AG20443 (cell line): ENCODE measurements around the gene MFAP2.
A peak's percentile ranks its signal among the peaks of the same experiment; 100 is the strongest.
"Not testable (repeated sequence)": the region's sequence is repeated elsewhere in the genome, so short reads cannot be mapped to it uniquely, and the experiment has no call there.

Experiments
- DNase-seq: peaks from one replicate; pipeline ENCODE4 v3.0.0; 2012; ENCODE audit warnings: low spot score, mixed read lengths

MFAP2 gene

DNA sequence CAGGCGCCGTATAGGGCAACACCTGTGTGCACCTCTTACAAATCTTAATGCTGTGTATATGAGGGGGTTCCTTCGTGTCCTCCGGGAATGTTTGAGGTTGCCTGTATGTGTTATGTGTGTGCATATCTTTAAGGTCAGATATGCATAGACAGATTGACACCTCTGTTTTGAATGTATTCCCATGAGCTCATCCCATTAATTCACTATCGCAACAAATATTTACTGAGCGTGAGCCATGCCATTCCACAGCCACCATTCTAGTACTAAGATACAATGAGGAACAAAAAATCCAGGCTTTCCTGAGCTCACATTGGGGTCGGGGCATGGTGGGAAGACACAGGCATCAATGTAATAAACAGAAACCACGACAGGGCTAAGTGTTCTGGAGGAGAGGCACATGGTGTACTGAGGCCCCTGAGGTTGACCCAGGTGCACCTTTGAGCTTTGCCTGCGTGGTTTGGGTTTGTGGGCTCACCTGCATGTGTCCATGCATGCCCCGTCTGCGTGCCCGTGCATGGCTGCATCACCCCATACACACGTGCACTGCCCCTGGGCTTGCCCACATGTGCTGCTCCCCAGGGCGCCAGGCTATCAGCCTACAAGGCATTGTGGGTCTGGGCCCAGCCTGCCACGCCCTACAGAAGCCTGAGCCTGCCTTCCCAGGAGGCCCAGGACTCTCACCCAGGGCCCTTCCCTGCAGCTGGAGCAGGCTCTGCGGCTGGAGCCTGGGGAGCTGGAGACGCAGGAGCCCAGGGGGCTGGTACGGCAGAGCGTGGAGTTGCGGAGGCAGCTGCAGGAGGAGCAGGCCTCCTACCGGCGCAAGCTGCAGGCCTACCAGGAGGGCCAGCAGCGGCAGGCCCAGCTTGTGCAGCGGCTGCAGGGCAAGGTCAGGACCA lies 51.0 kb downstream of the MFAP2 start:
- not testable (repeated sequence) for DNase-seq

DNA sequence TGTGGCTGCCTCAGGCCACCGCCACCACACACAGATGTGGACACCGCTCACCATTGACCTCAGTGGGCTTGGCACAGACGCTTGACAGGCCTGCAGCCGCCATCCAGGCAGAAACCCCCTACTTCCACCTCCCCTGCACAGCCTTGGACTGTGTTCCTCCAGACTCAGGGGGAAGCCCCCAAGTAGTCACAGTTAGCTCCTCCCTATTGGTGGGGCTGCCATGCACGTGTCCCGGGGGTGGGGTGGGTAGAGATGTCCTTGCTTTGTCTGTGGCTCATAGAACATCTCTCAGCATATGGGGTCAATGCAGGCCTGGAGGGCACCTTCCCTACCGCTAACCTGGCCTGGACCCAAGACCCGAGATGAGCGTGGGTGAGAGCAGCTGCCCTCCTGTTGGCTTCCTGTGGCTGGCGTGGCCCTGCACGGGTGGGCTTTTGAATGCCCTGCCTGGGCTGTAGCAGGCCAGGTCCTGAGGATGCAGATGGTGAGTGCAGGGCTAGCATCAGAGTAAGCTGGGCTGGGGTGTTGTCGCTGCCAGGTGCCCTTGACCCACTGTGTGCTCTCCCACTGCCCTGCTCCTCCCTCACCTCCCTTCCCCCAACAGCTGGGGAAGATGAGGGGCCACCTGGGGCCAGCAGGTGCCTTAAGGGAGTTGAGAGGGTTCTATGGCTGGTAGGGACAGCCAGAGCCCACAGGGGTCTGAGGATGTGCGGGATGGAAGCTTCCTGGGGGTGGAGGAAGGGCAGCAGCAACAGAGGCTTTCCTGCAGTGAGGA lies 52.5 kb downstream of the MFAP2 start:
- DNase-seq = no peak

DNA sequence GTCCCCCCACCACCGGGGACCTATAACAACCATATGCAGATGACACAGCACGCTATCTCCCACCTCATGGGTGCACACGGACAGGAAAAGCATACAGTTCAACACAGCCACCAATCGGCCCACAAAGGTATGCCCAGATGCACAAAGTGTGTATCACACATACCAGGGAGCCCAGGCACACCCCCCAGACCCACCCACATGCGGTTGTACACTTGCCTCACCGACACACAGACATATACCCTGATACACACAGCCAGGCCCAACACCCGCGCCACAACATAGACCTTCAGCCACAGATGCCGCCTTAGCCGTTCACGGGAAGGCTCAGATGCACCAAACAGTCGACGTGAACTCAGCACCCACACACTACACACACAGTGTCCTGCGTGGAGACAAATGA lies 53.2 kb downstream of the MFAP2 start:
- DNase-seq = no peak

DNA sequence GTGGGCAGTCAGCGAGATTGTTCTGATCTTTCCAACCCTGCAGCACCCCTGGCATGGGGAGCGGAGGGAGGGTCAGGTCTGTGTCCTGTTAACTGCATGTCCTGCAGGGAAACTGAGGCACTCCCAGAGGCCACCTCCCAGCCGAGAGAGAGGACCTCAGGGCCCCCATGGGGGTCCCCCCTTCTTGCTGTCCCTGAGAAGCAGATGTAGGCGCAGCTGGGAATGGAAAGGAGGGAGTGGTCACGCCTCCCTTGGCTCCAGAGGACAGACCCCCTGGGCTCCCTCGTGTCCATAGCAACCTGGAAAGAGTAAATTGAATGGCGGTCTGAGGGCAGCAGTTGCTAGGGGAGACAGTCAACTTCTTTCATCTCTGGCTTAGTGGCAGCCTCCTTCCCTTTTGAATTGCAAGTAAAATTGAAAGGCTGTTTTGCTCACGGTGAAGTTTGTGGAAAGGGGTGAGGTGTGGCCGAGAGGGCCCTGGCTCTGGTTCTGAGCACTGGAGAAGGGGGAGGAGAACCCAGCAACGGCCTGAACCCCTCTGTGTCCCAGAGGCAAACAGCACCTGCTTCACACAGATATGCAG lies 53.8 kb downstream of the MFAP2 start:
- DNase-seq = no peak

DNA sequence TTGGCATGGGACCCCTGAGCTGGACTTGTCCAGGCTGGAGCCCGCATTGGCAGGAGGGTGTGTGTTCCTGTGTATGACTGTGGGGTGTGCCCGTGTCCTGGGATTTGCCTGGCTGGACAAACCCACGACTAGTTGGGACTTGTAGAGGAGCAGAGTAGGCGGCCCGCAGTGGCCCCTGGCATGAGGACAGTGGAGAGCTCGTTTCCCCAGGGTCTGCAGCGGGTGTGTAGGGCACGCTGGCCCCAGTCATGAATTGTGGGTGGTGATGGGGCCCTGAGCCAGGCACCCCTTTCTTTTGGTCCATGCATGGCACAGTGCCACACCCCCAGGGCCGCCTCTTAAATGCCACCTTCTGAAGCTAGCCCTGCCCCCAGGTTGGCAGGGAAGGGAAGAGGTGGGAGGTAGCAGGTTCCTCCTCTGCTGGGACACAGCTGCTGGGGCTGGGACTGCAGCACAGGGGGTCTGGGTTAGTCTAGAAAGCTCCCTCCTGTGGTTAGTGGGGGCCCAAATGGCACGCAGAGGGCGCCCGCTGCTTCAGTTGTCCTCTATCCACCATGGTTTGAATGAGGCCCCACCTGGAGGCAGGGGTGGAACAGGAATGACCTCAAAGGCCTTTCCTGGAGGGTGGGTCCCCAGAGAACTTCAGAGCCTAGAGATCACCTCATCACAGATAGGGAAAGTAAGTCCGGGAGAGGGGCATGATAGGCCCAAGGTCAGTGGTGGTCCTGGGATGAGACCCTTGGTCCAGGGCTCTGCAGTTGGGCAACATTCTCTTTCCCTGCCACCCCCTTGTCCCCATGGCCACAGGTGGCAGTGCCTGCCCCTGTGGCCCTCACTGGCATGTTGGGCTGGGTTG lies 54.6 kb downstream of the MFAP2 start:
- peak; percentile 35 for DNase-seq

DNA sequence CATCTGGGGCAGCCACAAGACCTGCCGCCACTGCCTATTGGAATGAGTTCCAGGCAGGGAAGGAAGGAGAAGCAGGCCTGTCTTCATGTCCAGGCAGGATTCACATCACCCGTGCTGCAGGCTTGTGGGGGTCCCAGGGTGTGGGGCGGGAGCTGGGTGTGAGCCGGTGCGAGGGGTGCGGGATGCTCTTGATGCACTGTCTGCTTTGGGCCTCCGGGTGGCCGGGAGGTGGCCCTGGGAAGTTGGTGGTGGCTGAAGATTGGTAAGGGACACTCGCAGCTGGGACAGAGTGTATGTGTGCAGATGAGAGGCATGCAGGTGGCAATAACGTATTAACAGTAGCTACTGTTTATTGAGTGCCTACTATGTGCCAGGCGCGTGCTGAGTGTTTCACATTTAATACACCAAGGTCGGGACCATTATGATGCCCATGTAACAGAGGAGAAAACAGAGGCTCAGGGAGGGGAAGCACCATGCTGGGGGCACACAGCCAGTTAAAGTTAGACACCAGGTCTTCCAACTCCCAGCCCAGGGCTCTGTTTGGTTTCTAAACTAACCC lies 55.4 kb downstream of the MFAP2 start:
- peak; percentile 49 for DNase-seq
